ENCODE measurements around the gene FGD4. TPM values are rescaled to one million over a fixed set of nuclear protein-coding genes. Genes with fewer than 3 reads are reported as not detected.
A peak's percentile ranks its signal among the peaks of the same experiment; 100 is the strongest.

The FGD4 gene
- total and polyA plus RNA-seq, 2 of the 4 experiments (the other 2 are of a cell fraction): 2.1 to 8.8 TPM

GRCh38 chr12:32534698-32535097 is 135.3 kb downstream of the FGD4 start:
- peak overlapping the region; percentile 50 for H3K4me3 ChIP-seq (ENCODE audit: insufficient read depth, low read depth, low read length)
- ChIA-PET POLR2A (ENCODE audit: unreplicated experiment) (no interaction called here), CTCF (interaction anchor here (0.9 kb wide), 1 partner anchor 72 kb away, joined by 3 read pairs; no protein-coding TSS in a partner anchor)
- H3K27me3 ChIP-seq (ENCODE audit: control insufficient read depth, insufficient read depth, low read length): no peaks in the 10 kb centered on the region
- H4K8ac ChIP-seq (ENCODE audit: low read depth in 2 of 2, low read length in 2 of 2): peak overlapping the region in 1 of 2 experiments; percentile 42; a peak in 2 of 4 replicates
- H3K36me3 ChIP-seq (ENCODE audit: control insufficient read depth, insufficient read depth, low read length): no peaks in the 10 kb centered on the region
- peaks cover 6% of the 10 kb centered on the region; the same call in 1 of the 2 replicates for H4K20me1 ChIP-seq (ENCODE audit: insufficient read depth, low read length)
- H3K4me1 ChIP-seq (ENCODE audit: control insufficient read depth, insufficient read depth, low read length): peaks cover 4% of the 10 kb centered on the region
- peak overlapping the region; percentile 2 for H2BK20ac ChIP-seq (ENCODE audit: low read depth, low read length)
- intact Hi-C loops (cut with micrococcal nuclease): loop anchor here (2.0 to 10.0 kb wide), 3 partner anchors 14 to 150 kb away; no protein-coding TSS in a partner anchor
- ATAC-seq (ENCODE audit: low read depth): no peak
- H2AFZ ChIP-seq (replicated peaks; ENCODE audit: low read length, poor library complexity): no peak overlapping the region
- peaks cover 9% of the 10 kb centered on the region for H3K9me1 ChIP-seq (ENCODE audit: insufficient read depth, low read length)
- H3K27ac ChIP-seq (ENCODE audit: insufficient read depth, low read length): peak overlapping the region; percentile 56; the same call in 1 of the 2 replicates
- H4K91ac ChIP-seq (ENCODE audit: insufficient read depth, low read depth, low read length): no peak overlapping the region
- no peak overlapping the region for H2BK15ac ChIP-seq (ENCODE audit: low read depth, low read length)
- TF ChIP-seq RCOR1 (IDR thresholded peaks at IDR 0.05; ENCODE audit: insufficient replicate concordance, low read length): no peak
- TF ChIP-seq, protein P1, sequence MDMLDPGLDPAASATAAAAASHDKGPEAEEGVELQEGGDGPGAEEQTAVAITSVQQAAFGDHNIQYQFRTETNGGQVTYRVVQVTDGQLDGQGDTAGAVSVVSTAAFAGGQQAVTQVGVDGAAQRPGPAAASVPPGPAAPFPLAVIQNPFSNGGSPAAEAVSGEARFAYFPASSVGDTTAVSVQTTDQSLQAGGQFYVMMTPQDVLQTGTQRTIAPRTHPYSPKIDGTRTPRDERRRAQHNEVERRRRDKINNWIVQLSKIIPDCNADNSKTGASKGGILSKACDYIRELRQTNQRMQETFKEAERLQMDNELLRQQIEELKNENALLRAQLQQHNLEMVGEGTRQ (IDR thresholded peaks at IDR 0.05; ENCODE audit: low read depth, low read length): no peak
- no peak for TF ChIP-seq MAZ (IDR thresholded peaks at IDR 0.05; ENCODE audit: borderline replicate concordance, low read depth, low read length)
- TF ChIP-seq, protein P2, sequence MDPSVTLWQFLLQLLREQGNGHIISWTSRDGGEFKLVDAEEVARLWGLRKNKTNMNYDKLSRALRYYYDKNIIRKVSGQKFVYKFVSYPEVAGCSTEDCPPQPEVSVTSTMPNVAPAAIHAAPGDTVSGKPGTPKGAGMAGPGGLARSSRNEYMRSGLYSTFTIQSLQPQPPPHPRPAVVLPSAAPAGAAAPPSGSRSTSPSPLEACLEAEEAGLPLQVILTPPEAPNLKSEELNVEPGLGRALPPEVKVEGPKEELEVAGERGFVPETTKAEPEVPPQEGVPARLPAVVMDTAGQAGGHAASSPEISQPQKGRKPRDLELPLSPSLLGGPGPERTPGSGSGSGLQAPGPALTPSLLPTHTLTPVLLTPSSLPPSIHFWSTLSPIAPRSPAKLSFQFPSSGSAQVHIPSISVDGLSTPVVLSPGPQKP (IDR thresholded peaks at IDR 0.05; ENCODE audit: borderline replicate concordance, low read depth, low read length): no peak
- no peak for TF ChIP-seq MXI1 (IDR thresholded peaks at IDR 0.05; ENCODE audit: borderline replicate concordance, low read depth, low read length)
- no peak for TF ChIP-seq MAFK (IDR thresholded peaks at IDR 0.05; ENCODE audit: low read depth, low read length)
- no peak for TF ChIP-seq FOS (IDR thresholded peaks at IDR 0.05; ENCODE audit: low read depth, low read length)
- TF ChIP-seq, protein P3, sequence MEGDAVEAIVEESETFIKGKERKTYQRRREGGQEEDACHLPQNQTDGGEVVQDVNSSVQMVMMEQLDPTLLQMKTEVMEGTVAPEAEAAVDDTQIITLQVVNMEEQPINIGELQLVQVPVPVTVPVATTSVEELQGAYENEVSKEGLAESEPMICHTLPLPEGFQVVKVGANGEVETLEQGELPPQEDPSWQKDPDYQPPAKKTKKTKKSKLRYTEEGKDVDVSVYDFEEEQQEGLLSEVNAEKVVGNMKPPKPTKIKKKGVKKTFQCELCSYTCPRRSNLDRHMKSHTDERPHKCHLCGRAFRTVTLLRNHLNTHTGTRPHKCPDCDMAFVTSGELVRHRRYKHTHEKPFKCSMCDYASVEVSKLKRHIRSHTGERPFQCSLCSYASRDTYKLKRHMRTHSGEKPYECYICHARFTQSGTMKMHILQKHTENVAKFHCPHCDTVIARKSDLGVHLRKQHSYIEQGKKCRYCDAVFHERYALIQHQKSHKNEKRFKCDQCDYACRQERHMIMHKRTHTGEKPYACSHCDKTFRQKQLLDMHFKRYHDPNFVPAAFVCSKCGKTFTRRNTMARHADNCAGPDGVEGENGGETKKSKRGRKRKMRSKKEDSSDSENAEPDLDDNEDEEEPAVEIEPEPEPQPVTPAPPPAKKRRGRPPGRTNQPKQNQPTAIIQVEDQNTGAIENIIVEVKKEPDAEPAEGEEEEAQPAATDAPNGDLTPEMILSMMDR (conservative IDR thresholded peaks at IDR 0.05; ENCODE audit: low read depth, low read length): no peak
- TF ChIP-seq CEBPB (IDR thresholded peaks at IDR 0.05; ENCODE audit: low read depth, low read length): no peak
- no peak for TF ChIP-seq RAD21 (IDR thresholded peaks at IDR 0.05; ENCODE audit: low read length)
- TF ChIP-seq NFE2L2 (IDR thresholded peaks at IDR 0.05; ENCODE audit: low read depth, low read length): no peak
- no peak for TF ChIP-seq CHD1 (IDR thresholded peaks at IDR 0.05; ENCODE audit: low read depth, low read length)
- TF ChIP-seq BHLHE40 (IDR thresholded peaks at IDR 0.05; ENCODE audit: low read depth, low read length): no peak
- no peak for TF ChIP-seq POLR2A (IDR thresholded peaks at IDR 0.05; ENCODE audit: low read depth, low read length)
- no peak for TF ChIP-seq RFX5 (IDR thresholded peaks at IDR 0.05; ENCODE audit: low read depth, low read length)
- peak overlapping the region; percentile 39; the same call in 1 of the 2 replicates for H3K18ac ChIP-seq (ENCODE audit: low read depth, low read length)
- peak overlapping the region; percentile 53 for H2BK120ac ChIP-seq (ENCODE audit: low read depth, low read length)
- 0 out of 2 replicates have a peak overlapping the region, but pooled peaks have one; percentile 77 for H3K14ac ChIP-seq (replicated peaks; ENCODE audit: low read depth, low read length)
- in situ Hi-C loops (cut with MboI; ENCODE audit: low sequenced_read_pairs): no loop called here
- no peak overlapping the region for H2AK9ac ChIP-seq (replicated peaks; ENCODE audit: low read depth, low read length, poor library complexity)
- peak overlapping the region; percentile 72 for H2BK5ac ChIP-seq (ENCODE audit: low read depth, low read length, poor library complexity, severe bottlenecking)
- peak overlapping the region; percentile 94 for H3K4me2 ChIP-seq (ENCODE audit: low read depth, low read length)
- H4K5ac ChIP-seq (ENCODE audit: low read depth, low read length): no peak overlapping the region
- H3K79me1 ChIP-seq (ENCODE audit: low read depth in 1 of 2, low read length in 2 of 2): peaks cover 7 to 21% of the 10 kb centered on the region in 2 experiments
- WGBS, 2 experiments (ENCODE audit: extremely low coverage in 2 of 2, insufficient read length in 1 of 2): no CpG with 5 or more reads among the region's 1 CpG
- H3K9me3 ChIP-seq (ENCODE audit: control insufficient read depth, insufficient read depth, low read length): no peaks in the 10 kb centered on the region
- peak overlapping the region; percentile 83; the same call in 1 of the 2 replicates for H3K4ac ChIP-seq (ENCODE audit: low read depth, low read length)
- DNase-seq: no peak
- H3K23ac ChIP-seq (ENCODE audit: low read depth, low read length): peak overlapping the region; percentile 32; the same call in 1 of the 2 replicates
- dilution Hi-C loops (cut with HindIII; ENCODE audit: low sequenced_read_pairs, unreplicated experiment): no loop called here
- no peak overlapping the region for H2AK5ac ChIP-seq (ENCODE audit: low read depth, low read length)
- peak overlapping the region; percentile 64 for H3K56ac ChIP-seq (ENCODE audit: extremely low read depth, insufficient read depth, low read length)
- TSS peak; percentile 54 for BruUV-seq (replicated peaks)
- H3K9ac ChIP-seq (ENCODE audit: low read depth, low read length): peak overlapping the region; percentile 21; the same call in 1 of the 2 replicates

All from IMR-90 (cell line).